Measurements from ENCODE around the gene ABCA10.
"Not testable (repeated sequence)": the region's sequence is repeated elsewhere in the genome, so short reads cannot be mapped to it uniquely, and the experiment has no call there.

ABCA10 gene

GRCh38 chr17:69228576-69228975 lies at the start of gene ABCA10:
TSS of gene ABCA10 (minus strand) at chr17:69228824. CDS start at chr17:69225358, 3,466 bp downstream.
- DNase-seq: no peak

GRCh38 chr17:69276279-69276678 lies 47.7 kb upstream of the ABCA10 start:
- not testable (repeated sequence) for DNase-seq

- no peak for DNase-seq
These were observed 47.1 kb upstream of the ABCA10 start for GRCh38 chr17:69275751-69276150.

- DNase-seq: no peak
These were observed 42.4 kb upstream of the ABCA10 start for GRCh38 chr17:69271023-69271422.

- DNase-seq: peak; percentile 28
These were observed 40.7 kb upstream of the ABCA10 start for GRCh38 chr17:69269131-69269998.

- DNase-seq: no peak
These were observed 40.0 kb upstream of the ABCA10 start for GRCh38 chr17:69268543-69269014.

GRCh38 chr17:69267219-69267618 lies 38.6 kb upstream of the ABCA10 start:
- DNase-seq: no peak

- DNase-seq: no peak
These were observed 37.2 kb upstream of the ABCA10 start for GRCh38 chr17:69265873-69266272.

GRCh38 chr17:69254187-69254586 lies 25.6 kb upstream of the ABCA10 start:
- DNase-seq: peak; percentile 39

GRCh38 chr17:69250641-69251040 lies 22.0 kb upstream of the ABCA10 start:
- no peak for DNase-seq

- DNase-seq: peak; percentile 48
These were observed 18.2 kb upstream of the ABCA10 start for GRCh38 chr17:69246726-69247375.

GRCh38 chr17:69246202-69246601 lies 17.6 kb upstream of the ABCA10 start:
- no peak for DNase-seq

GRCh38 chr17:69245617-69246016 lies 17.0 kb upstream of the ABCA10 start:
- DNase-seq: no peak

- no peak for DNase-seq
These were observed 11.3 kb upstream of the ABCA10 start for GRCh38 chr17:69239611-69240600.

GRCh38 chr17:69236946-69237345 lies 8.3 kb upstream of the ABCA10 start:
- DNase-seq: no peak

GRCh38 chr17:69236464-69236863 lies 7.8 kb upstream of the ABCA10 start:
- DNase-seq: no peak

GRCh38 chr17:69235338-69236058 lies 6.9 kb upstream of the ABCA10 start:
- DNase-seq: peak; percentile 84

- DNase-seq: no peak
These were observed 4.0 kb upstream of the ABCA10 start for GRCh38 chr17:69232650-69233049.

- DNase-seq: no peak
These were observed 2.9 kb upstream of the ABCA10 start for GRCh38 chr17:69231521-69231920.

- DNase-seq: no peak
These were observed 2.3 kb upstream of the ABCA10 start for GRCh38 chr17:69230939-69231338.

GRCh38 chr17:69228018-69228417 lies 606 bp downstream of the ABCA10 start:
- DNase-seq: peak; percentile 77

- DNase-seq: peak; percentile 92
These were observed 1.1 kb downstream of the ABCA10 start for GRCh38 chr17:69227541-69227940.
